NCI-H345 (cell line): ENCODE results near the gene NBDY.
A peak's percentile ranks its signal among the peaks of the same experiment; 100 is the strongest.
"Not testable (repeated sequence)": the region's sequence is repeated elsewhere in the genome, so short reads cannot be mapped to it uniquely, and the experiment has no call there.

Experiments
- DNase-seq: peaks from one replicate; lab custom pipeline; 2025; lab: John Stamatoyannopoulos, UW

The NBDY gene

DNA sequence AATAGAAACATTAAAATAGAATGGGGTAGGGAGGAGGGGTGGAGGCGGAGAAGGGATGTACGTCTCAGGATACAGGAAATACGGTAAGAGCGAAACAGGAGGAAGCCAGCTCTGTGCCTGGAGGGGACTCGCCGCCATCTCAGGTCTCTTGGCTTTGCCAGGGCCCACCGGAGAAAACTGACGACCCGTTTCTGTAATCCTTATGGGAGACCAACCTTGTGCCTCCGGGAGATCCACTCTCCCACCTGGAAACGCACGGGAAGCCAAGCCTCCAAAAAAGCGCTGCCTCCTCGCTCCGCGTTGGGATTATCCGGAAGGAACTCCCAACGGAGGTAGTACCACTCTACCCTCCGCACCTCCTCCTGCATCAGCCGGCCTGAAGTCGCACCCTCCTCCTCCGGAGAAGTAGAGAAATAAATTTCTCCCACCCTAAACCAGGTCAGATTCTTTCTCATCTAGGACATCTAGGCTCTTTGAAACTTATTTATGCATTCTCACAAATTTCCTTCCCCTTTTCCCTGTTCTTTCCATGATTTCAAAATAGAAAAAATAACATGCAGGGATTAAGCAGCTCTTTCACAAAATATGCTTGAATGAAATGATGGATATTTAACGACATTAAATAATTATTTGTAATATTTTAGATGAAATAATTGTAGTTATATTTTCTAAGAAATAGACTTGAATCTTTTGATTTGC lies at the start of gene NBDY:
TSS of gene NBDY (plus strand) at position 92 of the 699 bp plus-strand sequence. CDS start at position 203, 111 bp downstream.
- DNase-seq: peak; percentile 60

GRCh38 chrX:56704530-56704929 lies 24.5 kb upstream of the NBDY start:
- DNase-seq: not testable (repeated sequence)

DNA sequence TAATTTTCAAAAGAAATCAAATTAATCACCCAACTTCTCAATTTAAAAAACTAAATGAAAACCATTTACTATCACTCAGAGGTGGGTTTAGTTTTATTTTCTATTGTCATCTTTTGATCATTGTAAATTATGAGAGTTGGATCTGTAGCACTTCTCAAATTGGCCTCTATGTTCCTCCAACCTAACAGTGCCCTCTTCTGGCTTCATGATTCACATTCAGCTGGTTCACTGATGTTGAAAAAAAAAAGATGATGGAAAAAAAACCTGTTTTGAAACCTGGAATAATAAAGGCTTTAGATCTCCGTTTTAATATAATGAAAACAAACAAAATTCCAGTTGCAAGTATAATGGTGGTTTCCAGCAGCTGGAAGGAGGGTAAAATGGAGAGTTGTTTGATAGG lies 2.4 kb upstream of the NBDY start:
- peak; percentile 35 for DNase-seq

DNA sequence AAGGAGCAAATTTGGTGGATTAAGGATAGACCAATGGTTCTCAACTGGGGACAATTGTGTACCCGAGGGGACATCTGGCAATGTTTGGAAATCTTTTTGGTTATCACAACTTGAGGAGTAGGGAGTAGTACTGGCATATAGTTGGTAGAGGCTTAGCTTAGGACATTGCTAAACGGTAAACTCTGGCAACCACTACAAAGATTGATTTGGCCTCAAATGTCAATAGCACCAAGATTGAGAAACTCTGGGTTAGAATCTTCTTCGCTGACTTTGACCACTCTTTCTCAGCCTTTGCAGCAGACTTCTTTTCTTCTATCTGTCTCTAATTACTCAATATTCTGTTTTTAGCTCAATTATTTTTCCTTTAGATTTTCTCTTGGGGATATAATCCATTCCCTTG lies 1.5 kb upstream of the NBDY start:
- DNase-seq: no peak

DNA sequence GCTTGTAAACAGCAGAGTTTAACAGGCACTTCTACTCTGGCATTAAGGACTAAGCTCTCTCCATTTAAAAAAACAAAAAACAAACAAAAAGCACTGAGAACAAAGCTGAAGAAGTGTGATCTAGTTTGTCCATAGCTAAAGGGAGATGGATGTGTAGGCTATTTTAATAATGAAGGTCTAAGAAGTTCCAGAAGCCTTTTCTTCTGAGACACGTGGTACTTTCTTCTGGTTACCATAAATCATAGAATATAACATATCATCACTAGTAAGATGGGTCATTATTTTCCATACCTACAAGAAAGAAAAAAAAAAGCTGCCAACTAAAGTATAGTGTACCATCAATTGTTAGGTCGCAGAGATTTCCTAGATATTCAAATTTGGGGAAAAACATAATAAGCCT lies 722 bp upstream of the NBDY start:
- DNase-seq: peak; percentile 1

- peak; percentile 29 for DNase-seq
These were observed 291 bp upstream of the NBDY start for GRCh38 chrX:56728752-56729151.

DNA sequence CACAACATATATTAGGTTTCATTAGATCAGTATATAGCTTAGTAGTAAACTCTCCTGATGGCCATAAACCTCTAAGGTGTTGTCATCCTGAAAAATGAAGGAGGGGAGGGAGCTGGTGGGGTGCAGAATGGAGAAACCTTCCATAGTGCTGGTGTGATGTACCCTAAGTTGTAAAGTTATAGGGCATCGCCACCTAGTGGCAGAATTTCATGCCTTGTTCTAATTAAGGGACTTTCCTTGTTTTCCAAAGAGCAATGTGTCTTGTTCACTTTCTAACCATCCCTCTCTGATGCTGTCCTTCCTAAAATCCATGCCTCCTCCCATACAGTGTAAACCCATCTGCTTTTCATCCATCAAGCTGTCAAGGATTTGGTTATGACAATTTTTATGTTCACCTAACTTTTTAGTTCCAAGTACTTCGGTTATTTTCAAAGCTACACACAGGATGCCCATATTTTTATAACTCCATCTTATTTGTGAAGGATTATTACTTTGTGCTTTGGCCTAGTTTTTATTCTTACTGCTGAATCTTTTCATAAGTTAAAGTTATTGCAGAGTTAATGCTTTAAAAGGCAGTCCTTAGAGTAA lies 4.5 kb downstream of the NBDY start:
- DNase-seq: peak; percentile 64

DNA sequence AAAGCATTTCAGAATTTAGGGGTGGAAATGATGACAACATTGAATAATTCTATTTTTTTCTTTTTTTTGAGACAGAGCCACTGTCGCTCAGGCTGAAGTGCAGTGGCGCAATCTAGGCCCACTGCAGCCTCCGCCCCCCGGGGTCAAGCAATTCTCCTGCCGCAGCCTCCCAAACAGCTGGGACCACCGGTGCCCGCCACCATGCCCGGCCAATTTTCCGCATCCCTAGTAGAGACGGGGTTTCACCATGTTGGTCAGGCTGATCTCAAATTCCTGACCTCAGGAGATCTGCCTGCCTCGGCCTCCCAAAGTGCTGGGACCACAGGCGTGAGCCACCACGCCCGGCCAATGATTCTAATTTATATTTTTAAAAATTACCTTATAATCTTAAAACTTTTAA lies 7.2 kb downstream of the NBDY start:
- DNase-seq: no peak

- no peak for DNase-seq
These were observed 9.6 kb downstream of the NBDY start for GRCh38 chrX:56738670-56739069.

DNA sequence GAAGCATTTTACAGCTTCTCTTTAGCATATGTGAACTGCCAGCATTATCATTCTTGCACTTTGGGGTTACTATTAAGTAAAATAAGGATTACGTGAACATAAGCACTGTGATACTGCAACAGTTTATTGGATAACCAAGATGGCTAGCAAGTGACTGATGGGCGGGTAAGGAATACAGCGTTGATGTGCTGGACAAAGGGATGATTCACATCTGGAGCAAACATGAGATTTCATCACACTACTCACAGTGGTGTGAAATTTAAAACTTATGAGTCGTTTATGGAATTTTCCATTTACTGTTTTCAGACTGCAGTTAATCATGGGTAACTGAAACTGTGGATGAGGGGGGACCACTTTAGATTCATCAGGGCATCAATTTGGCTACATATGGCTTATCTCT lies 16.0 kb downstream of the NBDY start:
- no peak for DNase-seq

- DNase-seq: no peak
These were observed 18.0 kb downstream of the NBDY start for GRCh38 chrX:56746996-56747395.

DNA sequence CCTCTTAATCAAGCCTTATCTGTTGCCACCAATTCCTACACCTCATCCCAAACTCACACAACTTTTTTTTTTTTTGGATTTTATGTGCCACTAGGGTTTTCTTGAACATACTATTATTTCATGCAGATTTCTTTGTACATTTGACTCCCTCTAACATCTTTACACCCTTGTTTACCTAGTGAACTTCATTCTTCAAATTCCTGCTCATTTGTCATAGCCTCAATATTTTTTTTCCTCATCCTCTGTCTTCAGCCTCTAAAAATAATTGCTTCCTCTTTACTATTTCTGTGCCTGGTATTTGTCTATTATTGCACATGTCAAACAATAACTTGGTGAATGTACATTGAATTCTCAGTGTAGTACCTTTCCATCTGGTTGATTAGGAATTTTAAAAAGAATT lies 22.0 kb downstream of the NBDY start:
- DNase-seq: no peak

DNA sequence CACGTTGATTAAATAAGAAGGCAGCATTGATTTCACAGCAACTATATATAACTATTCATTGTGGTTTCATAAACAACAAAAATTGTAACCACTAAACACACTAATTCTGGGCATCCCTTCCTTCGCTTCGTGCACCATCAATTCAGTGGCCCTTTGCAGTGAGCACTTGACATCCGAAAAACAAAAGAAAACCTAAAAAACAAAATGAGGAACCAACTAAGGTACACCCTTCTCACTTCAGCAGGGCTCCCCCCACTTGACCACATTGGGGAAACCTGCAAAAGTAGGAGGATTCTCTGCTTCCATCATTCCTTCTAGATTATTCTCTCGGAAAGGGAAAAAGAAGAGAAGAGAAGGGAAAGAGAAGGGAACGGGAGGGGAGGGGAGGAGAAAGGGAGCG lies 28.3 kb downstream of the NBDY start:
- no peak for DNase-seq

GRCh38 chrX:56758456-56758855 lies 29.4 kb downstream of the NBDY start:
- no peak for DNase-seq

- no peak for DNase-seq
These were observed 30.8 kb downstream of the NBDY start for GRCh38 chrX:56759736-56760409.

DNA sequence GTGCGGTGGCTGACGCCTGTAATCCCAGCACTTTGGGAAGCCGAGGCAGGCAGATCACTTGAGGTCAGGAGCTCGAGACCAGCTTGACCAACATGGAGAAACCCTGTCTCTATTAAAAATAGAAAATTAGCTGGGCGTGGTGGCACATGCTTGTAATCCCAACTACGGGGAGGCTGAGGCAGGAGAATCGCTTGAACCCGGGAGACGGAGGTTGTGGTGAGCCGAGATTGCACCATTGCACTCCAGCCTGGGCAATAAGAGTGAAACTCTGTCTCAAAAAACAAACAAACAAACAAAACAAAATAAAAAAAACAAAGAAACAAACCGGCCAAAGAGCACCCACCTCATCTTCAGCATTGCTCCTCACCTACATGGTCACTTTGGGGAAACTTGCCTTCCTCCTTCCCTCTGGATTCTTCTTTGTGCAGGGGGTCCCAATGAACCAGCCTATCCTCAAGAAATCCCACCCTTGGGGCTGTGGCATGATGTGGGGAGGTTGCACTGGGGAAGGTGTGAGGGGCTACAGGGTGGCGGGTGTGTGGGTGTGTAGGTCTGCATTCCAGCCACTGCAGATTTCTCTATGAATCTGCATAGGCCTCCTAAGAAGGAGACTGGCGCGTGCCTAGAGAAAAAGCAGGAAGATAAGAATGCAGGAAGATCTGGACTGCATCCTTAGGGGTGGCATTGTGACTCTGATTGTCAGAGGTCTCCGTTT lies 31.5 kb downstream of the NBDY start:
- DNase-seq: not testable (repeated sequence)

DNA sequence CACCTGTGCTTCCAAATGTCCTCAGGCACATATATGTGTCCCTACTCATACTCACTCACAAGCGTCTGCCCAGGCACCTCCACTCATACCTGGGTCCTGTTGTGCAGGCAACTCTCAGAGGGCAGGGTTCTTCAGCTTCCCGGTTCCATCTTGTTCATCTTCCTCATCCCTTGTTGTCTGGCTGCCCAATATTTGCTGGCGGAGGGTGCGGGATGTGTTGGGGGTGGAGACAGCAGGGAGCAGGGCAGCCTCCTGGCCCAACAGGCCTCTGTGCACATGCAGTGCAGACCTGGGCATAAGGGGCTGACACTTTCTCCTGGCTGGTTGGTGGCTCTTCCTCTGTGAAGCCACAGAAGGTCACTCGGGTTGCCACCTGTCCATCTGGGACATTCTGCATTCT lies 32.1 kb downstream of the NBDY start:
- DNase-seq: no peak

DNA sequence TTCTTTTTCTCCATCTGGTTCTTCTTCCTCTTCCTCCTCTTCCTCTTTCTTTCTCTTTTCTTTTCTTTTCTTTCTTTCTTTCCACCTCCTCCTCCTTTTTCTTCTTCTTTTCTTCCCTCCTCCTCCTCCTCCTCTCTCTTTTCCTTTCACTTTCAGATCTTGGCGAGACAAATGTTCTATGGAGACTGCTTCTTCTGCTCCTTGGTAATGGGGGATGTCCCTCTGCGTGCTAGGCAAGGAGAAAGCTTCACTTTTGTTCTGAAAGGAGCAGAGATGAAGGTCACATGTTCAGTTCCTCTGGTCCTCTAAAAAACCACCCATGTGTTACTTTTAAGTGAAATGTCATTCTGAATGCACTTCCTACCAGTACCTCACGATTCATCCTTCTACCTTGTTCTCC lies 33.2 kb downstream of the NBDY start:
- no peak for DNase-seq

DNA sequence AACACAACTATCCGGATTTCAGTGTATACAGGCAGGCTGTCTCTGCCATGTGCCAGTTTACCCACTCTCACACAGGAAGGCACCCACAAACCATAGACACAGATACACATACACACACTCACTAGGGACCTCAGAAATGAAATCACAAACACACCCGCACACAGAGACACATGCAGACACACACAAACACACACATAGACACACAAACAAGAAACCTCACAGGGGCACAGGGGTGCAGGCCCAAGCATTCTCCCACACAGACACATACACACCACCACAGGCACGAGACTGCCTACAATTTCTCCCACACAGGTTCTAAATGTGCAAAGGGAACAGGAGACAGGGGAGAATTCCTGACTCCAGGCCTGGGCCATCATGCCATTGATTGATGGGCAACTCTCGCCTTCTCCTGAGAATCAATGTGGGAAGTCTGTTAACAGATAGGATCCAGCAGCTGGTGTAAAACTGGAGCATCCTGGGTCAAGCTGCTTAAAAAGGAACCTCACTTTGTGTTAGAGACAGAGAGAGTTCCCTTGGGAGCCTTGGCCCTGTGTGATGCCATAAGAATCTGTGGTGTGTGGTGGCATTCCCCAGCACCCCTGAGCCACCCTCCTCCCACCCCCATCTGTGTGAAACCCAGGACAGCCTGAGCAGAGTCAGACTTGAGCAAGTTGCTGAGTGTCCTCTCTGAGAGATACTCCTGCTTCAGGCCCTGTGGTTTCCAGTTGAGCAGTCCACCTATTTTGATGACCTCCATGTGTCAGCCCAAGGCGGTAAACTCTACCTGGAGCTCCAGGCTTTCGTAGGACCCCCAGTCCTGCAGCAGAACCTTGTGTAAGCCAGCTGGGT lies 33.9 kb downstream of the NBDY start:
- DNase-seq: no peak

GRCh38 chrX:56763556-56764152 lies 34.6 kb downstream of the NBDY start:
- no peak for DNase-seq
